Measurements from ENCODE around the gene RUSF1. TPM values are rescaled to one million over a fixed set of nuclear protein-coding genes. Genes with fewer than 3 reads are reported as not detected.
"Not testable (repeated sequence)": the region's sequence is repeated elsewhere in the genome, so short reads cannot be mapped to it uniquely, and the experiment has no call there.

RUSF1 gene
- total and polyA plus RNA-seq, 7 experiments from 2014 or later, result 22.8 to 118 (median 66.6) TPM

DNA sequence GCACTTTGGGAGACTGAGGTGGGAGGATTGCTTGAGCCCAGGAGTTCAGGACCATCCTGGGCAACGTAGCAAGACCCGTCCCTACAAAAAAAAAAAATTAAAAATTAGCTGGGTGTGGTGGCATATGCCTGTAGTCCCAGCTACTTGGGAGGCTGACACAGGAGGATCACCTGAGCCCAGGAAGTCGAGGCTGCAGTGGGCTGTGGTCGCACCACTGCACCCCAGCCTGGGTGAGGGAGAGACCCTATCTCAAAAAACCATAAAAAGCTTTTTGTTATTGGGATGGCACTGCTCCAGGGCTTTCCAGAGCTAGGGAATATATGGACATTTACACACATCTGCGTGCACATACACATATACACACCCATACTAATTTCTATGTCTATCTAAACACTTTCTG lies 57.0 kb downstream of the RUSF1 start:
- ATAC-seq, result no peak
- Histone ChIP-seq H3K9me3 (ENCODE audit: control insufficient read depth in 2 of 3, low read length in 3 of 3) (no peaks in the 10 kb centered on the region), H3K4me3 (ENCODE audit: low read length) (no peak overlapping the region), H3K27ac (ENCODE audit: low read depth, low read length) (no peak overlapping the region), H3K4me1 (ENCODE audit: control insufficient read depth in 2 of 2, insufficient read depth in 2 of 2, low read length in 2 of 2) (peaks cover 4 to 10% of the 10 kb centered on the region in 2 donors), H3K36me3 (ENCODE audit: control insufficient read depth in 2 of 3, insufficient read depth in 3 of 3, low read length in 3 of 3) (no peaks in the 10 kb centered on the region), H3K27me3 (ENCODE audit: control insufficient read depth in 2 of 2, insufficient read depth in 2 of 2, low read length in 2 of 2) (no peaks in the 10 kb centered on the region)
- POLR2A ChIA-PET, result interaction anchor here (0.7 to 0.8 kb wide), 2 partner anchors 334 to 676 kb away, joined by 3 read pairs; partner anchors contain the start of gene KAT8
- CTCF ChIA-PET, result no interaction called here
- intact Hi-C loops (cut with micrococcal nuclease), result no loop called here
- no peaks in the 10 kb centered on the region for H3K27me3 Mint-ChIP-seq
- peaks cover 19 to 41% (median 31%) of the 10 kb centered on the region in 7 donors for H3K4me1 Mint-ChIP-seq
- DNase-seq, result no peak
- H3K9me3 Mint-ChIP-seq, result no peaks in the 10 kb centered on the region
- H3K36me3 Mint-ChIP-seq, result peaks cover 0 to 5% (median 0%) of the 10 kb centered on the region in 5 donors
- no peak overlapping the region for H3K4me3 Mint-ChIP-seq
- H3K27ac Mint-ChIP-seq, result peak overlapping the region in 3 of 9 donors; percentile 7 to 84 (median 31)

DNA sequence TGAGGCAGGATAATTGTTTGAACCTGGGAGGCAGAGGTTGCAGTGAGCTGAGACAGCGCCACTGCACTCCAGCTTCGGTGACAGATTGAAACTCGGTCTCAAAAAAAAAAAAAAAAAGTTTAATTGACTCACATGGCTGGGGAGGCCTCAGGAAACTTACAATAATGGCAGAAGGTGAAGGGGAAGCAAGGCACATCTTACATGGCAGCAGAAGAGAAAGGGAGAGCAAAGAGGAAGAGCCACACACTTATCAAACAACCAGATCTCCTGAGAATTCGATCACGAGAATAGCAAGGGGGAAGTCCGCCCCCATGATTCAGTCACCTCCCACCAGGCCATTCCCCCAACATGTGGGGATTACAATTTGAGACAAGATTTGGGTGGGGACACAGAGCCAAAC lies 62.3 kb downstream of the RUSF1 start:
- H3K36me3 Mint-ChIP-seq; H3K27me3 ChIP-seq (ENCODE audit: control insufficient read depth in 2 of 2, insufficient read depth in 2 of 2, low read length in 2 of 2); DNase-seq; H3K4me1 ChIP-seq (ENCODE audit: control insufficient read depth in 2 of 2, insufficient read depth in 2 of 2, low read length in 2 of 2); H3K27ac ChIP-seq (ENCODE audit: low read depth, low read length); H3K36me3 ChIP-seq (ENCODE audit: control insufficient read depth in 2 of 3, insufficient read depth in 3 of 3, low read length in 3 of 3); H3K9me3 ChIP-seq (ENCODE audit: control insufficient read depth in 2 of 3, low read length in 3 of 3); H3K9me3 Mint-ChIP-seq; ATAC-seq; CTCF ChIA-PET; H3K4me3 Mint-ChIP-seq; H3K27me3 Mint-ChIP-seq; H3K4me3 ChIP-seq (ENCODE audit: low read length): not testable (repeated sequence)
- intact Hi-C loops (cut with micrococcal nuclease), result loop anchor here (10.0 kb wide), 2 partner anchors 111 to 601 kb away; no protein-coding TSS in a partner anchor
- peaks cover 8 to 20% (median 12%) of the 10 kb centered on the region in 7 donors for H3K4me1 Mint-ChIP-seq
- H3K27ac Mint-ChIP-seq, result peak overlapping the region in 1 of 9 donors; percentile 47
- POLR2A ChIA-PET, result interaction anchor here (0.7 to 1.5 kb wide), 2 partner anchors 12 to 62 kb away, joined by 4 to 6 read pairs; no protein-coding TSS in a partner anchor

DNA sequence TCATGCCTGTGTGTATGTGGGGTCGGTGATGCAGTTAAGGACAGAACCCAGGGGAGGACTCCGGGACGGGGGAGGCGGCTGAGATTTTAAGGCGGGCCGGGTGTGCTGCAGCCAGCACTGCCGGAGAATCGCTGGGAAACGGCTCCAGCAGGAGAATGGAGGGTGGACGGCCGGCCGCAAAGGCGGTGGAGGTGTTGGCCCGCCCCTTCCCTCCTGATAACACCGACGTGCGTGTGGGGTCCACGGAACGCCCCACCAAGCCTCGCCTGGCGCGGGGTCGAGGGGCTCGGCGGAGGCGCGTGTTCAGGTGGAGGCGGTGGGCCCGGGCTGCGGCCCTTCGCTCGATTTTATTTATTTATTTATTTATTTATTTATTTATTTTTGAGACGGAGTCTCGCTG lies 66.2 kb downstream of the RUSF1 start:
- Mint-ChIP-seq H3K9me3 (no peaks in the 10 kb centered on the region), H3K27me3 (peaks cover 0 to 3% (median 0%) of the 10 kb centered on the region in 5 donors), H3K27ac (peak overlapping the region in 7 of 9 donors; percentile 9 to 83 (median 21)), H3K4me1 (peaks cover 0 to 27% (median 10%) of the 10 kb centered on the region in 7 donors), H3K4me3 (peak overlapping the region; percentile 70 to 87 (median 83)), H3K36me3 (no peaks in the 10 kb centered on the region)
- Histone ChIP-seq H3K9me3 (ENCODE audit: control insufficient read depth in 2 of 3, low read length in 3 of 3) (no peaks in the 10 kb centered on the region), H3K4me3 (ENCODE audit: low read length) (no peak overlapping the region), H3K27ac (ENCODE audit: low read depth, low read length) (no peak overlapping the region), H3K36me3 (ENCODE audit: control insufficient read depth in 2 of 3, insufficient read depth in 3 of 3, low read length in 3 of 3) (no peaks in the 10 kb centered on the region), H3K27me3 (ENCODE audit: control insufficient read depth in 2 of 2, insufficient read depth in 2 of 2, low read length in 2 of 2) (no peaks in the 10 kb centered on the region), H3K4me1 (ENCODE audit: control insufficient read depth in 2 of 2, insufficient read depth in 2 of 2, low read length in 2 of 2) (no peaks in the 10 kb centered on the region)
- CTCF ChIA-PET, result interaction anchor here (0.6 to 2.4 kb wide), 7 partner anchors 10 to 539 kb away, joined by 3 to 11 read pairs (median 3); partner anchors contain the start of genes ARMC5 and HSD3B7
- intact Hi-C loops (cut with micrococcal nuclease), result loop anchor here (2.0 to 10.0 kb wide), 6 partner anchors 59 to 597 kb away; partner anchors contain the start of gene PYCARD (in 2 of the 2)
- DNase-seq, result no peak
- ATAC-seq, result no peak
- POLR2A ChIA-PET, result interaction anchor here (1.1 kb wide), 1 partner anchor 13 kb away, joined by 3 read pairs; the partner anchor contains the start of gene COX6A2

DNA sequence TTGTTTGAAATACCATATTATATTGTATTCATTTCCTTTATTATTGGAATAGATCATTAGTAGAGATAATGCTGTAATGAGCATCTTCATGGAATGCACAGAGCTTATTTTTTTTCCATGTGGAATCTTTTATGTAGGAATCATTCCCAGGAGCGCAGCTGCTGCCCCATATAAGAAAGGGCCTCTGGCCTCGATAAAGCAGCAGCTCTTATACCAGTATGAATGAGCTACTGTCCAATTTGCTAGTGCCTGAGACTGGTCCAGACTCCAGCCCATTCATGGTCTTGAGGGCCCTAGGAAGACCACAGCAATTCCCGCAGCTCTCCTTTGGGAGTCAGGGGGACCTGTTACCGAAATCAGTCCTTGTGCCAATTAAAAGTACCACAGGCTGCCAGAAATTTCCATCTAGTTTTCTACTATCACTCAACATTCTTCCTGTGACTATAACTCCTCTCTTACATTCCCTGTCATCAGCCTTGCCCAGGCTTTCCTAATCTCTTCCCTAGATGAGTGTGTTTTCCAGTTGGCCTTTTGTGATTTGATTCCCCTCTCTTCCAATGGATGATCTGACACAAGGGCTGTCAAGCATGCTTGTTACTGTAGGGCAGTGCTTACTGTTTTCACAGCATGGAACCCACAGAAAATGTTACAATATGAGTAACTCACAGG lies 67.5 kb downstream of the RUSF1 start:
- H3K27me3 Mint-ChIP-seq, result peaks cover 0 to 3% (median 0%) of the 10 kb centered on the region in 5 donors
- ATAC-seq (no peak), DNase-seq (no peak)
- ChIA-PET CTCF (interaction anchor here (0.6 to 0.8 kb wide), 2 partner anchors 505 to 1607 kb away, joined by 3 to 4 read pairs; no protein-coding TSS in a partner anchor), POLR2A (interaction anchor here (0.6 to 1.9 kb wide), 3 partner anchors 8 to 20 kb away, joined by 3 to 7 read pairs (median 4); no protein-coding TSS in a partner anchor)
- H3K36me3 Mint-ChIP-seq, result no peaks in the 10 kb centered on the region
- Histone ChIP-seq H3K27ac (ENCODE audit: low read depth, low read length) (no peak overlapping the region), H3K27me3 (ENCODE audit: control insufficient read depth in 2 of 2, insufficient read depth in 2 of 2, low read length in 2 of 2) (no peaks in the 10 kb centered on the region), H3K4me1 (ENCODE audit: control insufficient read depth in 2 of 2, insufficient read depth in 2 of 2, low read length in 2 of 2) (no peaks in the 10 kb centered on the region), H3K36me3 (ENCODE audit: control insufficient read depth in 2 of 3, insufficient read depth in 3 of 3, low read length in 3 of 3) (no peaks in the 10 kb centered on the region), H3K4me3 (ENCODE audit: low read length) (no peak overlapping the region), H3K9me3 (ENCODE audit: control insufficient read depth in 2 of 3, low read length in 3 of 3) (no peaks in the 10 kb centered on the region)
- H3K27ac Mint-ChIP-seq, result no peak overlapping the region
- peaks cover 0 to 23% (median 9%) of the 10 kb centered on the region in 7 donors for H3K4me1 Mint-ChIP-seq
- intact Hi-C loops (cut with micrococcal nuclease), result loop anchor here (5.0 to 10.0 kb wide), 4 partner anchors 106 to 596 kb away; partner anchors contain the start of gene PYCARD (in 1 of the 2)
- peak overlapping the region in 1 of 10 donors; percentile 22 for H3K4me3 Mint-ChIP-seq
- no peaks in the 10 kb centered on the region for H3K9me3 Mint-ChIP-seq

DNA sequence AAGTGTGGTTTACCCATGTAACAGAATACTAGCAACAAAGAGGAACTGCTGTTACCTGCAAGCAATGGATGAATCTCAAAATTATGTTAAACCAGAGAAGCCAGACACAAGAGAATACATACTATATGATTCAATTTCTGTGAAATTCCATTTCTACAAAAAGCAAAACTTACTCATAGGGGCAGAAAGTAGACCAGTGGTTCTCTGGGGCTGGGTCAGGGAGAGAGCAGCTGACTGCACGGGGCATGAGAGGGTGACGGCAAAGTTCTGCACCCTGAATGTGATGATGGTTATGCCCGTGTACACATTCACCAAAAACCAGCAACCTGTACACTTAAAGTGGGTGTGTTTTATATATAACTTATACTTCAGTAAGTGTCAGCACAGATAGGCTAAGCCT lies 68.7 kb downstream of the RUSF1 start:
- Histone ChIP-seq H3K27me3 (ENCODE audit: control insufficient read depth in 2 of 2, insufficient read depth in 2 of 2, low read length in 2 of 2) (no peaks in the 10 kb centered on the region), H3K27ac (ENCODE audit: low read depth, low read length) (no peak overlapping the region), H3K36me3 (ENCODE audit: control insufficient read depth in 2 of 3, insufficient read depth in 3 of 3, low read length in 3 of 3) (no peaks in the 10 kb centered on the region), H3K4me3 (ENCODE audit: low read length) (no peak overlapping the region), H3K4me1 (ENCODE audit: control insufficient read depth in 2 of 2, insufficient read depth in 2 of 2, low read length in 2 of 2) (no peaks in the 10 kb centered on the region), H3K9me3 (ENCODE audit: control insufficient read depth in 2 of 3, low read length in 3 of 3) (no peaks in the 10 kb centered on the region)
- DNase-seq, result no peak
- no peak for ATAC-seq
- no peaks in the 10 kb centered on the region for H3K27me3 Mint-ChIP-seq
- POLR2A ChIA-PET, result interaction anchor here (1.0 to 1.9 kb wide), 3 partner anchors 9 to 21 kb away, joined by 3 to 7 read pairs (median 3); no protein-coding TSS in a partner anchor
- no peak overlapping the region for H3K27ac Mint-ChIP-seq
- H3K4me3 Mint-ChIP-seq, result no peak overlapping the region
- intact Hi-C loops (cut with micrococcal nuclease), result no loop called here
- no peaks in the 10 kb centered on the region for H3K9me3 Mint-ChIP-seq
- peaks cover 0 to 23% (median 9%) of the 10 kb centered on the region in 7 donors for H3K4me1 Mint-ChIP-seq
- no peaks in the 10 kb centered on the region for H3K36me3 Mint-ChIP-seq
- CTCF ChIA-PET, result no interaction called here

Data from naive thymus-derived CD4-positive, alpha-beta T cell (primary cell).